ENCODE measurements around the gene UBL3. TPM values are rescaled to one million over a fixed set of nuclear protein-coding genes. Genes with fewer than 3 reads are reported as not detected.
A peak's percentile ranks its signal among the peaks of the same experiment; 100 is the strongest.

Gene UBL3
- total and polyA plus RNA-seq, 2 of the 8 experiments (the other 6 are each of a cell fraction or from before 2014, with no cell fraction given) = 5.3 to 16.1 TPM

GRCh38 chr13:29849731-29850212 is 645 bp downstream of the UBL3 start (continued):
- TF ChIP-seq RXRA (IDR thresholded peaks at IDR 0.05; ENCODE audit: insufficient read depth, low read depth, low read length) = no peak
- TF ChIP-seq BRCA1 (IDR thresholded peaks at IDR 0.05; ENCODE audit: low read depth, low read length) = no peak
- no peak for TF ChIP-seq SP1 (IDR thresholded peaks at IDR 0.05; ENCODE audit: low read depth, low read length)
- TF ChIP-seq, protein P1, sequence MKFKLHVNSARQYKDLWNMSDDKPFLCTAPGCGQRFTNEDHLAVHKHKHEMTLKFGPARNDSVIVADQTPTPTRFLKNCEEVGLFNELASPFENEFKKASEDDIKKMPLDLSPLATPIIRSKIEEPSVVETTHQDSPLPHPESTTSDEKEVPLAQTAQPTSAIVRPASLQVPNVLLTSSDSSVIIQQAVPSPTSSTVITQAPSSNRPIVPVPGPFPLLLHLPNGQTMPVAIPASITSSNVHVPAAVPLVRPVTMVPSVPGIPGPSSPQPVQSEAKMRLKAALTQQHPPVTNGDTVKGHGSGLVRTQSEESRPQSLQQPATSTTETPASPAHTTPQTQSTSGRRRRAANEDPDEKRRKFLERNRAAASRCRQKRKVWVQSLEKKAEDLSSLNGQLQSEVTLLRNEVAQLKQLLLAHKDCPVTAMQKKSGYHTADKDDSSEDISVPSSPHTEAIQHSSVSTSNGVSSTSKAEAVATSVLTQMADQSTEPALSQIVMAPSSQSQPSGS (IDR thresholded peaks at IDR 0.05; ENCODE audit: low read length) = no peak
- no peak for TF ChIP-seq GABPA (IDR thresholded peaks at IDR 0.05; ENCODE audit: borderline replicate concordance, insufficient read depth, low read length)
- no peak for TF ChIP-seq SIX5 (IDR thresholded peaks at IDR 0.05; ENCODE audit: low read depth, low read length)
- no peak for TF ChIP-seq CTCF (IDR thresholded peaks at IDR 0.05; ENCODE audit: control extremely low read depth in 1 of 3, insufficient read depth in 1 of 3, low read depth in 1 of 3, low read length in 3 of 3)
- peak; percentile 87 for TF ChIP-seq ASH2L (IDR thresholded peaks at IDR 0.05; ENCODE audit: low read length)
- no peak for TF ChIP-seq TEAD4 (IDR thresholded peaks at IDR 0.05; ENCODE audit: low read depth, low read length)
- TF ChIP-seq SIN3A (conservative IDR thresholded peaks at IDR 0.05 in 1 of 2, IDR thresholded peaks at IDR 0.05 in 1 of 2; ENCODE audit: low read depth in 1 of 2, low read length in 2 of 2) = no peak; a peak in 1 of 4 replicates
- TF ChIP-seq KDM1A (IDR thresholded peaks at IDR 0.05; ENCODE audit: borderline replicate concordance, low read length) = no peak
- TF ChIP-seq KDM4A (IDR thresholded peaks at IDR 0.05; ENCODE audit: low read depth, low read length, severe bottlenecking) = no peak
- TF ChIP-seq HDAC6 (IDR thresholded peaks at IDR 0.05; ENCODE audit: low read depth, low read length) = no peak
- no peak for TF ChIP-seq SRF (IDR thresholded peaks at IDR 0.05; ENCODE audit: low read depth, low read length)
- TF ChIP-seq EGR1 (IDR thresholded peaks at IDR 0.05; ENCODE audit: borderline replicate concordance, low read depth, low read length) = no peak
- no peak; the same call in 1 of the 2 replicates for TF ChIP-seq RBBP5 (IDR thresholded peaks at IDR 0.05; ENCODE audit: borderline replicate concordance, low read depth, low read length)
- no peak for TF ChIP-seq TAF7 (optimal IDR thresholded peaks at IDR 0.05; ENCODE audit: borderline replicate concordance, low read depth, low read length)
- no peak for TF ChIP-seq EP300 (IDR thresholded peaks at IDR 0.05; ENCODE audit: borderline replicate concordance in 1 of 2, low read depth in 2 of 2, low read length in 2 of 2)
- no peak for TF ChIP-seq NANOG (IDR thresholded peaks at IDR 0.05; ENCODE audit: insufficient read depth, low read depth, low read length, poor library complexity, severe bottlenecking)
- no peak for TF ChIP-seq SP4 (IDR thresholded peaks at IDR 0.05; ENCODE audit: low read length)
- peak; percentile 12 for TF ChIP-seq SAP30 (IDR thresholded peaks at IDR 0.05; ENCODE audit: insufficient read depth, insufficient replicate concordance, low read length)
